Measurements from ENCODE around the gene ANKRD52. TPM values are rescaled to one million over a fixed set of nuclear protein-coding genes. Genes with fewer than 3 reads are reported as not detected.

ANKRD52 gene
- total RNA-seq, 1 donor from 2014 or later, result 63.2 TPM

GRCh38 chr12:56234746-56235436 is 23.3 kb downstream of the ANKRD52 start:
- no peaks in the 10 kb centered on the region for H3K27me3 Mint-ChIP-seq (ENCODE audit: low read depth)
- H3K27ac Mint-ChIP-seq, result no peak overlapping the region
- no peak overlapping the region for H3K4me3 Mint-ChIP-seq

GRCh38 chr12:56231184-56231582 is 27.0 kb downstream of the ANKRD52 start:
- H3K4me1 Mint-ChIP-seq, result no peaks in the 10 kb centered on the region
- TF ChIP-seq CTCF (IDR thresholded peaks at IDR 0.05; ENCODE audit: unreplicated experiment), result no peak
- DNase-seq (ENCODE audit: low spot score in 2 of 2, unreplicated experiment in 2 of 2), result no peak
- no peaks in the 10 kb centered on the region for H3K9me3 Mint-ChIP-seq
- peaks cover 2% of the 10 kb centered on the region for H3K36me3 Mint-ChIP-seq
- no peak overlapping the region for H3K4me3 Mint-ChIP-seq
- no peak overlapping the region for H3K27ac Mint-ChIP-seq
- H3K27me3 Mint-ChIP-seq (ENCODE audit: low read depth), result no peaks in the 10 kb centered on the region

More at GRCh38 chr12:56234746-56235436, 23.3 kb downstream of the ANKRD52 start:
- Mint-ChIP-seq H3K36me3 (peaks cover 1% of the 10 kb centered on the region), H3K4me1 (no peaks in the 10 kb centered on the region), H3K9me3 (no peaks in the 10 kb centered on the region)
- no peak for DNase-seq (ENCODE audit: low spot score in 2 of 2, unreplicated experiment in 2 of 2)
- no peak for TF ChIP-seq CTCF (IDR thresholded peaks at IDR 0.05; ENCODE audit: unreplicated experiment)

- Mint-ChIP-seq H3K4me3 (no peak overlapping the region), H3K9me3 (no peaks in the 10 kb centered on the region)
Measured at GRCh38 chr12:56230432-56231183, 27.6 kb downstream of the ANKRD52 start.

GRCh38 chr12:56229916-56230431 is 28.2 kb downstream of the ANKRD52 start, which contains the start of gene SLC39A5:
TSS of gene SLC39A5 (plus strand) at chr12:56230051. CDS start at chr12:56231275, 1,224 bp downstream.
- no peaks in the 10 kb centered on the region for H3K27me3 Mint-ChIP-seq (ENCODE audit: low read depth)
- TF ChIP-seq CTCF (IDR thresholded peaks at IDR 0.05; ENCODE audit: unreplicated experiment), result no peak
- H3K4me1 Mint-ChIP-seq, result peaks cover 5% of the 10 kb centered on the region
- no peak within 1 kb of the TSS for H3K27ac Mint-ChIP-seq
- H3K4me3 Mint-ChIP-seq, result no peak within 1 kb of the TSS
- no peak for DNase-seq (ENCODE audit: low spot score in 2 of 2, unreplicated experiment in 2 of 2)
- H3K36me3 Mint-ChIP-seq, result peaks cover 4% of the 10 kb centered on the region
- H3K9me3 Mint-ChIP-seq, result no peaks in the 10 kb centered on the region

More at GRCh38 chr12:56230432-56231183, 27.6 kb downstream of the ANKRD52 start:
- no peak overlapping the region for H3K27ac Mint-ChIP-seq
- H3K4me1 Mint-ChIP-seq, result no peaks in the 10 kb centered on the region
- H3K27me3 Mint-ChIP-seq (ENCODE audit: low read depth), result no peaks in the 10 kb centered on the region
- no peak for TF ChIP-seq CTCF (IDR thresholded peaks at IDR 0.05; ENCODE audit: unreplicated experiment)
- peaks cover 4% of the 10 kb centered on the region for H3K36me3 Mint-ChIP-seq
- DNase-seq (ENCODE audit: low spot score in 2 of 2, unreplicated experiment in 2 of 2), result no peak

GRCh38 chr12:56229082-56229481 is 29.1 kb downstream of the ANKRD52 start:
- H3K4me1 Mint-ChIP-seq, result peaks cover 11% of the 10 kb centered on the region
- H3K27ac Mint-ChIP-seq, result no peak overlapping the region
- H3K4me3 Mint-ChIP-seq, result no peak overlapping the region
- no peaks in the 10 kb centered on the region for H3K27me3 Mint-ChIP-seq (ENCODE audit: low read depth)
- TF ChIP-seq CTCF (IDR thresholded peaks at IDR 0.05; ENCODE audit: unreplicated experiment), result no peak
- H3K36me3 Mint-ChIP-seq, result peaks cover 4% of the 10 kb centered on the region
- no peaks in the 10 kb centered on the region for H3K9me3 Mint-ChIP-seq
- DNase-seq (ENCODE audit: low spot score in 2 of 2, unreplicated experiment in 2 of 2), result no peak
